ENCODE results near the gene ARHGEF2.
A peak's percentile ranks its signal among the peaks of the same experiment; 100 is the strongest.

ARHGEF2 gene

GRCh38 chr1:155983191-155984024 lies 5.1 kb upstream of the ARHGEF2 start:
- TF ChIP-seq CTCF (IDR thresholded peaks at IDR 0.05; ENCODE audit: control insufficient read depth, extremely low read depth, insufficient read depth), result no peak
- no peak overlapping the region for H3K4me3 ChIP-seq (ENCODE audit: low read depth, low read length)
- no peak for DNase-seq (ENCODE audit: low read depth)

GRCh38 chr1:155982106-155982505 lies 3.8 kb upstream of the ARHGEF2 start:
- no peak for DNase-seq (ENCODE audit: low read depth)
- no peak overlapping the region for H3K4me3 ChIP-seq (ENCODE audit: low read depth, low read length)
- TF ChIP-seq CTCF (IDR thresholded peaks at IDR 0.05; ENCODE audit: control insufficient read depth, extremely low read depth, insufficient read depth), result no peak

GRCh38 chr1:155981266-155982088 lies 3.1 kb upstream of the ARHGEF2 start:
- DNase-seq (ENCODE audit: low read depth), result no peak
- H3K4me3 ChIP-seq (ENCODE audit: low read depth, low read length), result no peak overlapping the region

GRCh38 chr1:155979597-155980343 lies 1.4 kb upstream of the ARHGEF2 start:
- no peak overlapping the region for H3K4me3 ChIP-seq (ENCODE audit: low read depth, low read length)
- TF ChIP-seq CTCF (IDR thresholded peaks at IDR 0.05; ENCODE audit: control insufficient read depth, extremely low read depth, insufficient read depth), result no peak
- DNase-seq (ENCODE audit: low read depth), result no peak

More at GRCh38 chr1:155981266-155982088, 3.1 kb upstream of the ARHGEF2 start:
- TF ChIP-seq CTCF (IDR thresholded peaks at IDR 0.05; ENCODE audit: control insufficient read depth, extremely low read depth, insufficient read depth), result no peak

GRCh38 chr1:155978973-155979429 lies 654 bp upstream of the ARHGEF2 start:
- DNase-seq (ENCODE audit: low read depth), result no peak
- peak overlapping the region; percentile 81 for H3K4me3 ChIP-seq (ENCODE audit: low read depth, low read length)
- no peak for TF ChIP-seq CTCF (IDR thresholded peaks at IDR 0.05; ENCODE audit: control insufficient read depth, extremely low read depth, insufficient read depth)

GRCh38 chr1:155977690-155978324 lies 540 bp downstream of the ARHGEF2 start:
- peak overlapping the region; percentile 81 for H3K4me3 ChIP-seq (ENCODE audit: low read depth, low read length)
- DNase-seq (ENCODE audit: low read depth), result no peak
- no peak for TF ChIP-seq CTCF (IDR thresholded peaks at IDR 0.05; ENCODE audit: control insufficient read depth, extremely low read depth, insufficient read depth)

Measured in LNCaP clone FGC (cell line).